Caco-2 (cell line): Measurements from ENCODE around the gene FRAS1. TPM values are rescaled to one million over a fixed set of nuclear protein-coding genes. Genes with fewer than 3 reads are reported as not detected.
A peak's percentile ranks its signal among the peaks of the same experiment; 100 is the strongest.

ENCODE experiments used
- BruUV-seq: library from RNA; stranded (reverse); fragments of 400-500 nt; replicated peaks from 2 replicates; lab custom pipeline; 2021; lab: Mats Ljungman, UMichigan
- CTCF ChIA-PET: fragments of 300-600 bp; sonication (Branson Sonifier 250); formaldehyde crosslinking; loops from one replicate; lab custom pipeline; 2022; ENCODE audit warnings: antibody characterized with exemption; lab: Charles Lee
- POLR2A ChIA-PET: fragments of 300-600 bp; sonication (Branson Sonifier 250); formaldehyde crosslinking; loops from one replicate; lab custom pipeline; 2022; ENCODE audit warnings: antibody characterized with exemption; lab: Charles Lee
- DNase-seq, 2 experiments: peaks; one replicate each; pipeline versions ENCODE4 v3.0.0 to v3.0.0-alpha.2; 2020 to 2022
- H3K27me3 ChIP-seq: replicated peaks from 2 replicates; pipeline ENCODE4 v1.6.0; 2011; ENCODE audit warnings: low read length; ENCODE audit not compliant: control insufficient read depth, insufficient read depth
- H3K36me3 ChIP-seq: 2 replicates; pipeline ENCODE4 v1.5.1; 2011; ENCODE audit warnings: low read length; ENCODE audit not compliant: control insufficient read depth, insufficient read depth
- H3K4me1 ChIP-seq: fragments of 250-450 bp; sonication (Bioruptor Pico); 2 replicates; pipeline ENCODE4 v1.5.1; 2020; ENCODE audit warnings: mild to moderate bottlenecking
- H3K4me3 ChIP-seq: 2 replicates; pipeline ENCODE4 v1.5.1; 2011; ENCODE audit warnings: low read depth, mild to moderate bottlenecking, control low read depth, low read length
- H3K9me3 ChIP-seq: fragments of 250-450 bp; sonication (Bioruptor Pico); 2 replicates; pipeline ENCODE4 v1.5.1; 2020; ENCODE audit warnings: mild to moderate bottlenecking, moderate library complexity
- H3K27ac Mint-ChIP-seq: one replicate; pipeline ENCODE4 v1.8.0; 2022; ENCODE audit warnings: mixed read lengths; ENCODE audit not compliant: unreplicated experiment
- H3K27me3 Mint-ChIP-seq: one replicate; pipeline ENCODE4 v1.8.0; 2022; ENCODE audit warnings: mixed read lengths; ENCODE audit not compliant: insufficient read depth, unreplicated experiment
- H3K36me3 Mint-ChIP-seq: one replicate; pipeline ENCODE4 v1.8.0; 2022; ENCODE audit warnings: mild to moderate bottlenecking, mixed read lengths; ENCODE audit not compliant: insufficient read depth, unreplicated experiment
- H3K4me1 Mint-ChIP-seq: one replicate; pipeline ENCODE4 v1.8.0; 2022; ENCODE audit warnings: low read depth, mixed read lengths; ENCODE audit not compliant: unreplicated experiment
- H3K4me3 Mint-ChIP-seq: one replicate; pipeline ENCODE4 v1.8.0; 2022; ENCODE audit warnings: mild to moderate bottlenecking, moderate library complexity, mixed read lengths; ENCODE audit not compliant: unreplicated experiment
- H3K9me3 Mint-ChIP-seq: one replicate; pipeline ENCODE4 v1.8.0; 2022; ENCODE audit warnings: mixed read lengths; ENCODE audit not compliant: unreplicated experiment
- intact Hi-C: fragments of 100-400 bp; cut with micrococcal nuclease; formaldehyde crosslinking; loops from one replicate; pipeline ENCODE4 v1.10.0; 2022; ENCODE audit not compliant: unreplicated experiment
- total RNA-seq: library from RNA; stranded (reverse); gene quantifications from 2 replicates; pipeline ENCODE4 v1.2.3, GENCODE V29; 2022
- TF ChIP-seq, protein P1 (sequence below), 2 experiments: fragments of 200-600 bp in 1 of 2; IDR thresholded peaks; 1 replicate in 1 of 2; 2 replicates in 1 of 2; pipeline versions ENCODE4 v1.5.1 to v1.8.0; 2011 to 2022; ENCODE audit warnings: antibody characterized with exemption in 1 of 2, control low read depth in 1 of 2, inconsistent platforms in 1 of 2, low read depth in 1 of 2, low read length in 1 of 2, mild to moderate bottlenecking in 1 of 2, moderate library complexity in 1 of 2; ENCODE audit not compliant: insufficient read depth in 1 of 2, severe bottlenecking in 1 of 2, unreplicated experiment in 1 of 2

FRAS1 gene
- total RNA-seq, 1 experiment from 2014 or later, result 40.8 TPM

DNA sequence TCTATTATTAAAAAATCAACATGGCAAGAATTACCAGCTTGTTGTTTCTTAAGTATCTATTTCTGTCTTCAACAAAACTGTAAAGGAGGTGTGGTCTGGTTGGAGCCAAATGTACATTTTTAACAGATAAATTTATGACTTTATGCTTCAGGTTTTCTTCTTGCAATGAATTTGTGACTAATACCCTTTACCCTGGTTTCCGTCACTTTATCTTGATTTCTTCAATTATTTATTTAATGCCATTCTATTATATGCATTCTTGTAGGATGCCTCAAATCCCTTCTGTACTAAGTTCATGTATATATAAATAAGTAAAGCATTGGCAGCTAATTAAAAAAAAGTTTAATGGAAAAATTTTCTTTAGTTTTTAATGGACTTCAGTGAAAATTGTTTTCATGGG is 453.0 kb downstream of the FRAS1 start:
- intact Hi-C loops, result loop anchor here (10.0 kb wide), 2 partner anchors 175 to 335 kb away; no protein-coding TSS in a partner anchor
- Mint-ChIP-seq H3K9me3 (peaks cover 8% of the 10 kb centered on the region), H3K4me3 (no peak overlapping the region), H3K27me3 (no peaks in the 10 kb centered on the region), H3K36me3 (peaks cover 6% of the 10 kb centered on the region), H3K27ac (no peak overlapping the region), H3K4me1 (no peaks in the 10 kb centered on the region)
- Histone ChIP-seq H3K4me1 (peaks cover 11% of the 10 kb centered on the region), H3K36me3 (peaks cover 6% of the 10 kb centered on the region), H3K9me3 (no peaks in the 10 kb centered on the region), H3K27me3 (no peaks in the 10 kb centered on the region), H3K4me3 (no peak overlapping the region)
- ChIA-PET POLR2A (interaction anchor here (0.5 kb wide), 1 partner anchor 453 kb away, joined by 5 read pairs; the partner anchor contains the start of gene FRAS1), CTCF (no interaction called here)
- TF ChIP-seq, protein P1, sequence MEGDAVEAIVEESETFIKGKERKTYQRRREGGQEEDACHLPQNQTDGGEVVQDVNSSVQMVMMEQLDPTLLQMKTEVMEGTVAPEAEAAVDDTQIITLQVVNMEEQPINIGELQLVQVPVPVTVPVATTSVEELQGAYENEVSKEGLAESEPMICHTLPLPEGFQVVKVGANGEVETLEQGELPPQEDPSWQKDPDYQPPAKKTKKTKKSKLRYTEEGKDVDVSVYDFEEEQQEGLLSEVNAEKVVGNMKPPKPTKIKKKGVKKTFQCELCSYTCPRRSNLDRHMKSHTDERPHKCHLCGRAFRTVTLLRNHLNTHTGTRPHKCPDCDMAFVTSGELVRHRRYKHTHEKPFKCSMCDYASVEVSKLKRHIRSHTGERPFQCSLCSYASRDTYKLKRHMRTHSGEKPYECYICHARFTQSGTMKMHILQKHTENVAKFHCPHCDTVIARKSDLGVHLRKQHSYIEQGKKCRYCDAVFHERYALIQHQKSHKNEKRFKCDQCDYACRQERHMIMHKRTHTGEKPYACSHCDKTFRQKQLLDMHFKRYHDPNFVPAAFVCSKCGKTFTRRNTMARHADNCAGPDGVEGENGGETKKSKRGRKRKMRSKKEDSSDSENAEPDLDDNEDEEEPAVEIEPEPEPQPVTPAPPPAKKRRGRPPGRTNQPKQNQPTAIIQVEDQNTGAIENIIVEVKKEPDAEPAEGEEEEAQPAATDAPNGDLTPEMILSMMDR (IDR thresholded peaks at IDR 0.05; ENCODE audit: insufficient read depth in 1 of 2, low read depth in 1 of 2, low read length in 1 of 2, severe bottlenecking in 1 of 2, unreplicated experiment in 1 of 2), result no peak
- DNase-seq, result no peak
- BruUV-seq, result no TSS peak

DNA sequence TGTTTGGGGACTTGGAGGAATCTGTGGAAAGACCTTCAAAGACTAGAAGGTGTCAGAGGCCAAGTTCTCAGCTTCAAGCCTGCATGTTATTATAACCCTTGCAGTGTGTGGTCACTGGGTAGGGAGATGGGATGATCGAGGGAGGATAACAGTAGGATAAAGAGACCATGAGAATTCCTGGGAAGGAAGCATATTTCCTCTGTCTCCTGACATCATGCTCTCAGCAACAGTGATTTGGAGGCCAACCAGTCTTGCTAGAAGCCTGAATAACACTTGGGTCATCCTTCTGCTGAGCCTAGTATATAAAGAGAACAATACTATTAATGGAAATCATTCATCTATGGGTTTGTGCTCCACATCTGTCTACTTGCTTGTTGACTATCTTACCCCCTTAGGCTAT is 453.6 kb downstream of the FRAS1 start:
- Mint-ChIP-seq H3K4me3 (no peak overlapping the region), H3K27ac (no peak overlapping the region), H3K36me3 (peaks cover 6% of the 10 kb centered on the region), H3K27me3 (no peaks in the 10 kb centered on the region), H3K9me3 (peaks cover 2% of the 10 kb centered on the region), H3K4me1 (no peaks in the 10 kb centered on the region)
- Histone ChIP-seq H3K36me3 (peaks cover 6% of the 10 kb centered on the region), H3K9me3 (no peaks in the 10 kb centered on the region), H3K4me3 (no peak overlapping the region), H3K4me1 (peaks cover 11% of the 10 kb centered on the region), H3K27me3 (no peaks in the 10 kb centered on the region)
- ChIA-PET CTCF (no interaction called here), POLR2A (no interaction called here)
- TF ChIP-seq, protein P1 (IDR thresholded peaks at IDR 0.05; ENCODE audit: insufficient read depth in 1 of 2, low read depth in 1 of 2, low read length in 1 of 2, severe bottlenecking in 1 of 2, unreplicated experiment in 1 of 2), result no peak
- DNase-seq, result no peak
- intact Hi-C loops, result loop anchor here (10.0 kb wide), 2 partner anchors 176 to 336 kb away; no protein-coding TSS in a partner anchor
- BruUV-seq, result no TSS peak

DNA sequence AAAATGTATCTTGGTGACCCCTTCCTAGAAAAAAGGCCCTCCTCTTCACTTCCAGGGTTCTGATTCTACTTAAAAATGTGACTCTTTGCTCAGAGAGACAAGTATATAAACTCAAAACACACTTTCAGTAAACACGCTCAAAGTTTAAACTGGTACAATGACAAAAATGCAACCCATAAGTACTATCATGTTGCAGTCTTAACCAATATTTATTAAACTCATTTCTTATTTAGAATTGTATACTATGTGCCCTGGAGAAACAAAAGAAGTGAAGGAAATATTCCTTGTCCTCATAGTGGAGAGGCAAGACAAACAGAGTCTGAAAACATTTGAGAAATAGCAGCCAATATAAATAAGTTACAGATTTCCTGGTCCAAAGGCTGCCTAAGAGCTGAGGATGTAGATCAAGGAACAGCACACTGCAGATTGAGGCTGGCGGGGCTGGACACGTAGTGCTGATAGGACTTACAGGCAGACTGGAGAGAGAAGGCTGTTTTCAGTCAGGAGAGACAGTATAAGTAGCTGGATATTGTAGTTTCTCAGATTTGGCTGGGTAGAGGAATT is 455.3 kb downstream of the FRAS1 start:
- H3K9me3 Mint-ChIP-seq, result no peaks in the 10 kb centered on the region
- Histone ChIP-seq H3K4me3 (no peak overlapping the region), H3K4me1 (peaks cover 11% of the 10 kb centered on the region), H3K36me3 (peaks cover 6% of the 10 kb centered on the region), H3K9me3 (no peaks in the 10 kb centered on the region), H3K27me3 (no peaks in the 10 kb centered on the region)
- no peaks in the 10 kb centered on the region for H3K27me3 Mint-ChIP-seq
- ChIA-PET POLR2A (interaction anchor here (0.6 kb wide), 1 partner anchor 453 kb away, joined by 4 read pairs; no protein-coding TSS in a partner anchor), CTCF (no interaction called here)
- no TSS peak for BruUV-seq
- peaks cover 11% of the 10 kb centered on the region for H3K4me1 Mint-ChIP-seq
- no peak overlapping the region for H3K27ac Mint-ChIP-seq
- no peaks in the 10 kb centered on the region for H3K36me3 Mint-ChIP-seq
- no peak overlapping the region for H3K4me3 Mint-ChIP-seq
- intact Hi-C loops, result loop anchor here (10.0 kb wide), 2 partner anchors 178 to 338 kb away; no protein-coding TSS in a partner anchor
- peak in 1 of 2 experiments; percentile 9 for DNase-seq
- TF ChIP-seq, protein P1 (IDR thresholded peaks at IDR 0.05; ENCODE audit: insufficient read depth in 1 of 2, low read depth in 1 of 2, low read length in 1 of 2, severe bottlenecking in 1 of 2, unreplicated experiment in 1 of 2), result no peak
